ENCODE results near the gene COMMD10. TPM values are rescaled to one million over a fixed set of nuclear protein-coding genes. Genes with fewer than 3 reads are reported as not detected.

Gene COMMD10
- total and polyA plus RNA-seq, 2 of the 4 experiments (the other 2 are of a cell fraction): 12.8 to 20.4 TPM

DNA sequence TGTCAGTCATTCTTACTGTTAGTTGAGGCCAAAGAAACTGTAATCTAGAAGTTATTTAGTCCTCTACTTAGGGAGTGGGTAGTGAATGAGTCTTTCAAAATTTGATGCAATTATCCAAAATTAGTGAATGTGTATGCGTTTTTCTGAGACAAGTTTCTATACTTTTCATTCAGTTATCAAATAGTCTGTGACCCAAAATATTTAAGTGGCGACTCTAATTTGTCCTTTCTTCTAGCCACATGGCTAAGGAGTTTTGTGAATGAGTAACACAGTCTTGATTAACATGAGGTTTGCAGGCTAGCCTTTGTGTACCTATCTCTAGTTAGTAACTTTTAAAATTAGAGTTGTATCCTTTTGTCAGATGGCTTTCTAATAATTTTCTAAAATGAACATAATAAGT lies 45.6 kb downstream of the COMMD10 start:
- ATAC-seq (ENCODE audit: low read depth) (peak; percentile 83), DNase-seq (peak; percentile 63)
- Histone ChIP-seq H3K4me1 (ENCODE audit: control insufficient read depth, insufficient read depth, low read length) (0 out of 2 replicates have a peak, but pooled peaks cover 2% of the 10 kb centered on the region), H3K14ac (replicated peaks; ENCODE audit: low read depth, low read length) (no peak overlapping the region), H2BK5ac (ENCODE audit: low read depth, low read length, poor library complexity, severe bottlenecking) (peak overlapping the region; percentile 29), H4K5ac (ENCODE audit: low read depth, low read length) (no peak overlapping the region), H4K8ac (ENCODE audit: low read depth in 2 of 2, low read length in 2 of 2) (no peak overlapping the region), H3K79me1 (ENCODE audit: low read depth in 1 of 2, low read length in 2 of 2) (peaks cover 0 to 5% of the 10 kb centered on the region in 2 experiments; a peak in 3 of 4 replicates), H2BK20ac (ENCODE audit: low read depth, low read length) (no peak overlapping the region), H3K9me3 (ENCODE audit: control insufficient read depth, insufficient read depth, low read length) (no peaks in the 10 kb centered on the region), H3K4me2 (ENCODE audit: low read depth, low read length) (peak overlapping the region; percentile 19; the same call in 1 of the 2 replicates), H2BK15ac (ENCODE audit: low read depth, low read length) (no peak overlapping the region), H2AK9ac (replicated peaks; ENCODE audit: low read depth, low read length, poor library complexity) (no peak overlapping the region), H3K27me3 (ENCODE audit: control insufficient read depth, insufficient read depth, low read length) (no peaks in the 10 kb centered on the region), H2BK120ac (ENCODE audit: low read depth, low read length) (no peak overlapping the region; the same call in 1 of the 2 replicates), H4K20me1 (ENCODE audit: insufficient read depth, low read length) (no peaks in the 10 kb centered on the region), H3K9ac (ENCODE audit: low read depth, low read length) (no peak overlapping the region), H3K56ac (ENCODE audit: extremely low read depth, insufficient read depth, low read length) (no peak overlapping the region), H2AK5ac (ENCODE audit: low read depth, low read length) (no peak overlapping the region), H3K9me1 (ENCODE audit: insufficient read depth, low read length) (no peaks in the 10 kb centered on the region), H3K27ac (ENCODE audit: insufficient read depth, low read length) (no peak overlapping the region), H3K36me3 (ENCODE audit: control insufficient read depth, insufficient read depth, low read length) (no peaks in the 10 kb centered on the region), H3K4ac (ENCODE audit: low read depth, low read length) (no peak overlapping the region), H3K23ac (ENCODE audit: low read depth, low read length) (no peak overlapping the region), H3K4me3 (ENCODE audit: insufficient read depth, low read depth, low read length) (no peak overlapping the region), H2AFZ (replicated peaks; ENCODE audit: low read length, poor library complexity) (no peak overlapping the region), H4K91ac (ENCODE audit: insufficient read depth, low read depth, low read length) (no peak overlapping the region), H3K18ac (ENCODE audit: low read depth, low read length) (no peak overlapping the region)
- ChIA-PET POLR2A (ENCODE audit: unreplicated experiment) (no interaction called here), CTCF (no interaction called here)
- in situ Hi-C loops (cut with MboI; ENCODE audit: low sequenced_read_pairs) (no loop called here), intact Hi-C loops (cut with micrococcal nuclease) (no loop called here), dilution Hi-C loops (cut with HindIII; ENCODE audit: low sequenced_read_pairs, unreplicated experiment) (no loop called here)
- no TSS peak for BruUV-seq (replicated peaks)
- TF ChIP-seq, protein P1, sequence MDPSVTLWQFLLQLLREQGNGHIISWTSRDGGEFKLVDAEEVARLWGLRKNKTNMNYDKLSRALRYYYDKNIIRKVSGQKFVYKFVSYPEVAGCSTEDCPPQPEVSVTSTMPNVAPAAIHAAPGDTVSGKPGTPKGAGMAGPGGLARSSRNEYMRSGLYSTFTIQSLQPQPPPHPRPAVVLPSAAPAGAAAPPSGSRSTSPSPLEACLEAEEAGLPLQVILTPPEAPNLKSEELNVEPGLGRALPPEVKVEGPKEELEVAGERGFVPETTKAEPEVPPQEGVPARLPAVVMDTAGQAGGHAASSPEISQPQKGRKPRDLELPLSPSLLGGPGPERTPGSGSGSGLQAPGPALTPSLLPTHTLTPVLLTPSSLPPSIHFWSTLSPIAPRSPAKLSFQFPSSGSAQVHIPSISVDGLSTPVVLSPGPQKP (IDR thresholded peaks at IDR 0.05; ENCODE audit: borderline replicate concordance, low read depth, low read length): no peak
- TF ChIP-seq, protein P2, sequence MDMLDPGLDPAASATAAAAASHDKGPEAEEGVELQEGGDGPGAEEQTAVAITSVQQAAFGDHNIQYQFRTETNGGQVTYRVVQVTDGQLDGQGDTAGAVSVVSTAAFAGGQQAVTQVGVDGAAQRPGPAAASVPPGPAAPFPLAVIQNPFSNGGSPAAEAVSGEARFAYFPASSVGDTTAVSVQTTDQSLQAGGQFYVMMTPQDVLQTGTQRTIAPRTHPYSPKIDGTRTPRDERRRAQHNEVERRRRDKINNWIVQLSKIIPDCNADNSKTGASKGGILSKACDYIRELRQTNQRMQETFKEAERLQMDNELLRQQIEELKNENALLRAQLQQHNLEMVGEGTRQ (IDR thresholded peaks at IDR 0.05; ENCODE audit: low read depth, low read length): no peak
- TF ChIP-seq MAFK (IDR thresholded peaks at IDR 0.05; ENCODE audit: low read depth, low read length): no peak
- TF ChIP-seq MAZ (IDR thresholded peaks at IDR 0.05; ENCODE audit: borderline replicate concordance, low read depth, low read length): no peak
- TF ChIP-seq RCOR1 (IDR thresholded peaks at IDR 0.05; ENCODE audit: insufficient replicate concordance, low read length): no peak
- no peak for TF ChIP-seq NFE2L2 (IDR thresholded peaks at IDR 0.05; ENCODE audit: low read depth, low read length)
- no peak for TF ChIP-seq SMC3 (IDR thresholded peaks at IDR 0.05; ENCODE audit: low read depth, low read length)
- no peak for TF ChIP-seq RFX5 (IDR thresholded peaks at IDR 0.05; ENCODE audit: low read depth, low read length)
- no peak for TF ChIP-seq BHLHE40 (IDR thresholded peaks at IDR 0.05; ENCODE audit: low read depth, low read length)
- TF ChIP-seq POLR2A (IDR thresholded peaks at IDR 0.05; ENCODE audit: low read depth, low read length): no peak
- TF ChIP-seq CHD1 (IDR thresholded peaks at IDR 0.05; ENCODE audit: low read depth, low read length): no peak
- TF ChIP-seq, protein P3, sequence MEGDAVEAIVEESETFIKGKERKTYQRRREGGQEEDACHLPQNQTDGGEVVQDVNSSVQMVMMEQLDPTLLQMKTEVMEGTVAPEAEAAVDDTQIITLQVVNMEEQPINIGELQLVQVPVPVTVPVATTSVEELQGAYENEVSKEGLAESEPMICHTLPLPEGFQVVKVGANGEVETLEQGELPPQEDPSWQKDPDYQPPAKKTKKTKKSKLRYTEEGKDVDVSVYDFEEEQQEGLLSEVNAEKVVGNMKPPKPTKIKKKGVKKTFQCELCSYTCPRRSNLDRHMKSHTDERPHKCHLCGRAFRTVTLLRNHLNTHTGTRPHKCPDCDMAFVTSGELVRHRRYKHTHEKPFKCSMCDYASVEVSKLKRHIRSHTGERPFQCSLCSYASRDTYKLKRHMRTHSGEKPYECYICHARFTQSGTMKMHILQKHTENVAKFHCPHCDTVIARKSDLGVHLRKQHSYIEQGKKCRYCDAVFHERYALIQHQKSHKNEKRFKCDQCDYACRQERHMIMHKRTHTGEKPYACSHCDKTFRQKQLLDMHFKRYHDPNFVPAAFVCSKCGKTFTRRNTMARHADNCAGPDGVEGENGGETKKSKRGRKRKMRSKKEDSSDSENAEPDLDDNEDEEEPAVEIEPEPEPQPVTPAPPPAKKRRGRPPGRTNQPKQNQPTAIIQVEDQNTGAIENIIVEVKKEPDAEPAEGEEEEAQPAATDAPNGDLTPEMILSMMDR (conservative IDR thresholded peaks at IDR 0.05; ENCODE audit: low read depth, low read length): no peak
- no peak for TF ChIP-seq MXI1 (IDR thresholded peaks at IDR 0.05; ENCODE audit: borderline replicate concordance, low read depth, low read length)
- TF ChIP-seq FOS (IDR thresholded peaks at IDR 0.05; ENCODE audit: low read depth, low read length): no peak
- TF ChIP-seq RAD21 (IDR thresholded peaks at IDR 0.05; ENCODE audit: low read length): no peak
- TF ChIP-seq CEBPB (IDR thresholded peaks at IDR 0.05; ENCODE audit: low read depth, low read length): no peak
- WGBS, 2 experiments (ENCODE audit: extremely low coverage in 2 of 2, insufficient read length in 1 of 2): no CpG with 5 or more reads among the region's 2 CpGs

Measured in IMR-90 (cell line).